ENCODE measurements around the gene IMMP2L. TPM values are rescaled to one million over a fixed set of nuclear protein-coding genes. Genes with fewer than 3 reads are reported as not detected.

IMMP2L gene
- total and polyA plus RNA-seq, 2 of the 8 experiments (the other 6 are each of a cell fraction or from before 2014, with no cell fraction given), result 2.3 to 10.1 TPM

DNA sequence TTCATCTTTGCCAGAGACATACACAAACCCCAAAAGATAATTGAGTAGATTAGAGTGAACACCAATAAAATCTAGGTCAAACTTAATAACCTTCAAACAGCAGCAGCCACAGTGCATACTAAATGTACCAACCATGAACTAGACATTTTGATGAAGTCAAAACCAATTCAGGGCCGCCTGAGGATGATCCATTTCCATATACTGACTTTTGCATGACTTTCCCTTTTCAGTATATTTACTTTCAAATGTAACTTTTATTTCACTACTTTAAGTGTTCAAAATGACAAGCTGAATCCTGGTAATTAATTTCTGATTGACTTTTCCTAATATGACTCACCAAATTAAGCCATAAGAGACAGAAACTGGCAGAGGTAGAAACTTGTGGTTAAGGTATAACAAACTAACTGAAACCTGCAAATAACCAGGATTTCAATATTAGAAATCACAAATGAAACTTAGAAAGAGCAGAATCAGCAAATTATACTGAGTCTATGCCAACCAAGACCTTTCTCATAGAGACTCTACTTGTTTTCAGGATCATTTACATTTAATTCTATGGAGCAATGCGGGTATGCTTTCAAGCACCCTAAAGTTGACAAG lies 643.2 kb downstream of the IMMP2L start (continued):
- TF ChIP-seq SAP30 (IDR thresholded peaks at IDR 0.05; ENCODE audit: insufficient read depth, insufficient replicate concordance, low read length) (no peak), SIRT6 (IDR thresholded peaks at IDR 0.05; ENCODE audit: low read length) (no peak), SRF (IDR thresholded peaks at IDR 0.05; ENCODE audit: low read depth, low read length) (no peak), JUN (IDR thresholded peaks at IDR 0.05; ENCODE audit: low read depth, low read length) (no peak), CEBPB (IDR thresholded peaks at IDR 0.05; ENCODE audit: low read depth, low read length) (no peak), JUND (IDR thresholded peaks at IDR 0.05; ENCODE audit: low read length) (no peak), KDM5A (IDR thresholded peaks at IDR 0.05; ENCODE audit: low read length) (no peak), CREB1 (IDR thresholded peaks at IDR 0.05) (no peak)

All from H1 (cell line).